DMS 273 (cell line): Measurements from ENCODE around the gene SOX6.
"Not testable (repeated sequence)": the region's sequence is repeated elsewhere in the genome, so short reads cannot be mapped to it uniquely, and the experiment has no call there.

Source experiments
- DNase-seq: peaks from one replicate; lab custom pipeline; 2025; ENCODE audit not compliant: unreplicated experiment; lab: John Stamatoyannopoulos, UW

SOX6 gene

GRCh38 chr11:16155448-16155847 lies 200.9 kb downstream of the SOX6 start:
- DNase-seq: no peak

GRCh38 chr11:16154715-16155396 lies 201.5 kb downstream of the SOX6 start:
- DNase-seq: no peak

- DNase-seq: no peak
These were observed 202.4 kb downstream of the SOX6 start for GRCh38 chr11:16153951-16154350.

GRCh38 chr11:16151138-16151537 lies 205.2 kb downstream of the SOX6 start:
- DNase-seq: no peak

GRCh38 chr11:16149476-16149875 lies 206.9 kb downstream of the SOX6 start:
- no peak for DNase-seq

GRCh38 chr11:16148301-16148931 lies 207.9 kb downstream of the SOX6 start:
- DNase-seq: no peak

- DNase-seq: not testable (repeated sequence)
These were observed 209.4 kb downstream of the SOX6 start for GRCh38 chr11:16146980-16147379.

GRCh38 chr11:16141614-16142013 lies 214.7 kb downstream of the SOX6 start:
- DNase-seq: not testable (repeated sequence)

GRCh38 chr11:16141162-16141561 lies 215.2 kb downstream of the SOX6 start:
- not testable (repeated sequence) for DNase-seq

- no peak for DNase-seq
These were observed 219.5 kb downstream of the SOX6 start for GRCh38 chr11:16136792-16137390.

- DNase-seq: no peak
These were observed 222.5 kb downstream of the SOX6 start for GRCh38 chr11:16133867-16134266.

- DNase-seq: no peak
These were observed 228.6 kb downstream of the SOX6 start for GRCh38 chr11:16127732-16128131.

GRCh38 chr11:16126362-16126761 lies 230.0 kb downstream of the SOX6 start:
- no peak for DNase-seq

- no peak for DNase-seq
These were observed 230.6 kb downstream of the SOX6 start for GRCh38 chr11:16125796-16126195.

GRCh38 chr11:16124390-16124789 lies 232.0 kb downstream of the SOX6 start:
- no peak for DNase-seq

GRCh38 chr11:16121853-16122252 lies 234.5 kb downstream of the SOX6 start:
- no peak for DNase-seq

- DNase-seq: no peak
These were observed 236.3 kb downstream of the SOX6 start for GRCh38 chr11:16120008-16120407.

GRCh38 chr11:16117989-16118756 lies 238.2 kb downstream of the SOX6 start:
- peak; percentile 47 for DNase-seq

GRCh38 chr11:16114978-16115871 lies 241.1 kb downstream of the SOX6 start:
- DNase-seq: no peak

- DNase-seq: no peak
These were observed 241.9 kb downstream of the SOX6 start for GRCh38 chr11:16114431-16114830.

- DNase-seq: no peak
These were observed 244.7 kb downstream of the SOX6 start for GRCh38 chr11:16111690-16112089.
